ENCODE data around the gene CEP112. TPM values are rescaled to one million over a fixed set of nuclear protein-coding genes. Genes with fewer than 3 reads are reported as not detected.

Gene CEP112
- total RNA-seq, 4 donors from 2014 or later: 18.9 to 51.8 (median 29.6) TPM

GRCh38 chr17:65737451-65737850 is 454.5 kb downstream of the CEP112 start:
- no peak for TF ChIP-seq CTCF (IDR thresholded peaks at IDR 0.05; ENCODE audit: low read depth)

GRCh38 chr17:65733314-65733713 is 458.6 kb downstream of the CEP112 start:
- TF ChIP-seq CTCF (IDR thresholded peaks at IDR 0.05; ENCODE audit: low read depth): no peak

- no peak for TF ChIP-seq CTCF (IDR thresholded peaks at IDR 0.05; ENCODE audit: low read depth)
Observed at GRCh38 chr17:65730711-65731169, 461.2 kb downstream of the CEP112 start.

- no peak for TF ChIP-seq CTCF (IDR thresholded peaks at IDR 0.05; ENCODE audit: low read depth)
Observed at GRCh38 chr17:65729207-65729606, 462.7 kb downstream of the CEP112 start.

GRCh38 chr17:65727832-65728231 is 464.1 kb downstream of the CEP112 start:
- TF ChIP-seq CTCF (IDR thresholded peaks at IDR 0.05; ENCODE audit: low read depth): no peak

GRCh38 chr17:65727246-65727645 is 464.7 kb downstream of the CEP112 start:
- no peak for TF ChIP-seq CTCF (IDR thresholded peaks at IDR 0.05; ENCODE audit: low read depth)

GRCh38 chr17:65723431-65724151 is 468.3 kb downstream of the CEP112 start:
- TF ChIP-seq CTCF (IDR thresholded peaks at IDR 0.05; ENCODE audit: low read depth): no peak
